Hematopoietic multipotent progenitor cell treated with erythropoietin and hydrocortisone succinate and interleukin-3 and kit ligand, for 15 days (in vitro differentiated cells): ENCODE data around the gene CRKL.
"Not testable (repeated sequence)": the region's sequence is repeated elsewhere in the genome, so short reads cannot be mapped to it uniquely, and the experiment has no call there.

Experiments used
- DNase-seq: peaks from one replicate; pipeline ENCODE4 v3.0.0-alpha.2; 2015; ENCODE audit warnings: low spot score

CRKL gene

GRCh38 chr22:20967697-20968211 lies 50.5 kb downstream of the CRKL start:
- DNase-seq: no peak

GRCh38 chr22:20968281-20968977 lies 51.2 kb downstream of the CRKL start:
- no peak for DNase-seq

- no peak for DNase-seq
These were observed 53.9 kb downstream of the CRKL start for GRCh38 chr22:20970939-20971657.

- not testable (repeated sequence) for DNase-seq
These were observed 54.9 kb downstream of the CRKL start for GRCh38 chr22:20972014-20972694.

- no peak for DNase-seq
These were observed 55.8 kb downstream of the CRKL start for GRCh38 chr22:20972933-20973577.

- DNase-seq: no peak
These were observed 56.6 kb downstream of the CRKL start for GRCh38 chr22:20973634-20974286.

GRCh38 chr22:20974336-20974955 lies 57.2 kb downstream of the CRKL start:
- DNase-seq: no peak

- no peak for DNase-seq
These were observed 58.5 kb downstream of the CRKL start for GRCh38 chr22:20975541-20976290.

- no peak for DNase-seq
These were observed 59.2 kb downstream of the CRKL start for GRCh38 chr22:20976291-20976877.

GRCh38 chr22:20977019-20977418 lies 59.8 kb downstream of the CRKL start:
- DNase-seq: no peak

- no peak for DNase-seq
These were observed 60.4 kb downstream of the CRKL start for GRCh38 chr22:20977516-20978170.

- DNase-seq: no peak
These were observed 61.2 kb downstream of the CRKL start for GRCh38 chr22:20978419-20978818.

GRCh38 chr22:20979243-20979809 lies 62.1 kb downstream of the CRKL start:
- DNase-seq: peak; percentile 69

- no peak for DNase-seq
These were observed 62.8 kb downstream of the CRKL start for GRCh38 chr22:20979940-20980453.

- no peak for DNase-seq
These were observed 63.3 kb downstream of the CRKL start for GRCh38 chr22:20980523-20980922.

- DNase-seq: no peak
These were observed 63.9 kb downstream of the CRKL start for GRCh38 chr22:20980938-20981722.

- peak; percentile 76 for DNase-seq
These were observed 64.8 kb downstream of the CRKL start, which contains the start of gene LZTR1 for GRCh38 chr22:20981787-20982562. TSS of gene LZTR1 (plus strand) at chr22:20982297. CDS start at chr22:20982372, 75 bp downstream.
